Colonic mucosa (tissue), 4 donors: Measurements from ENCODE around the gene LIME1. TPM values are rescaled to one million over a fixed set of nuclear protein-coding genes. Genes with fewer than 3 reads are reported as not detected.

Experiments used
- DNase-seq: peaks from one replicate; pipeline ENCODE4 v3.0.0-alpha.2; 2020
- H3K27ac ChIP-seq: fragments of 200-600 bp; one replicate; pipeline ENCODE4 v1.8.0; 2021
- H3K27me3 ChIP-seq: fragments of 200-600 bp; one replicate; pipeline ENCODE4 v1.8.0; 2021
- H3K36me3 ChIP-seq: fragments of 200-600 bp; one replicate; pipeline ENCODE4 v1.8.0; 2021
- H3K4me1 ChIP-seq: fragments of 200-600 bp; one replicate; pipeline ENCODE4 v1.8.0; 2021; ENCODE audit warnings: mild to moderate bottlenecking
- H3K4me3 ChIP-seq: fragments of 200-600 bp; one replicate; pipeline ENCODE4 v1.8.0; 2021
- H3K9ac ChIP-seq, 2 donors: one replicate each; pipeline ENCODE4 v1.7.0; 2013; ENCODE audit warnings: control low read depth in 2 of 2, low read depth in 2 of 2, low read length in 2 of 2
- H3K9me3 ChIP-seq: fragments of 200-600 bp; one replicate; pipeline ENCODE4 v1.8.0; 2021
- CTCF ChIP-seq: fragments of 200-600 bp; IDR thresholded peaks from one replicate; pipeline ENCODE4 v1.8.0; 2022; ENCODE audit warnings: antibody characterized with exemption, mild to moderate bottlenecking
- intact Hi-C: fragments of 100-400 bp; cut with DNase I; formaldehyde crosslinking; loops from one replicate; pipeline ENCODE4 v1.14.1; 2022
- total RNA-seq, 2 donors: library from RNA; stranded (reverse); fragmentation: NEBNext Ultra II Directional in 1 of 2; extraction: Animal tissue kit (Norgen Biotek cat#: 25700) in 1 of 2; gene quantifications; one replicate each; pipeline ENCODE4 v1.2.1, GENCODE V29; 2021
- donor health status: healthy.
- donor health status: DM: no; HTN: no; CAD: no.
- donor health status: DM: no; HTN: no; CAD: no.

LIME1 gene
- total RNA-seq, 2 donors from 2014 or later: 10.8 to 20.0 TPM

- Histone ChIP-seq H3K9me3 (no peaks in the 10 kb centered on the region), H3K4me1 (no peaks in the 10 kb centered on the region), H3K36me3 (no peaks in the 10 kb centered on the region), H3K4me3 (no peak overlapping the region), H3K27ac (no peak overlapping the region), H3K9ac (no peak overlapping the region), H3K27me3 (no peaks in the 10 kb centered on the region)
- intact Hi-C loops: loop anchor here (10.0 kb wide), 1 partner anchor 194 kb away; the partner anchor contains the start of gene SAMD10
- TF ChIP-seq CTCF: no peak
- DNase-seq: no peak
These were observed 44.7 kb downstream of the LIME1 start for GRCh38 chr20:63781181-63781580.

- Histone ChIP-seq H3K36me3 (no peaks in the 10 kb centered on the region), H3K9me3 (no peaks in the 10 kb centered on the region), H3K9ac (no peak overlapping the region), H3K27ac (no peak overlapping the region), H3K27me3 (no peaks in the 10 kb centered on the region), H3K4me3 (no peak overlapping the region), H3K4me1 (no peaks in the 10 kb centered on the region)
- DNase-seq: no peak
- TF ChIP-seq CTCF: no peak
- intact Hi-C loops: loop anchor here (10.0 kb wide), 1 partner anchor 193 kb away; the partner anchor contains the start of gene SAMD10
These were observed 45.6 kb downstream of the LIME1 start for GRCh38 chr20:63782051-63782471.

GRCh38 chr20:63782521-63782971 is 46.1 kb downstream of the LIME1 start:
- Histone ChIP-seq H3K4me1 (no peaks in the 10 kb centered on the region), H3K4me3 (no peak overlapping the region), H3K9me3 (no peaks in the 10 kb centered on the region), H3K27ac (no peak overlapping the region), H3K36me3 (no peaks in the 10 kb centered on the region), H3K27me3 (no peaks in the 10 kb centered on the region), H3K9ac (no peak overlapping the region)
- TF ChIP-seq CTCF: no peak
- intact Hi-C loops: loop anchor here (10.0 kb wide), 1 partner anchor 192 kb away; the partner anchor contains the start of gene SAMD10
- DNase-seq: no peak

GRCh38 chr20:63783970-63784369 is 47.5 kb downstream of the LIME1 start:
- no peak for DNase-seq
- no peak overlapping the region for H3K27ac ChIP-seq
- H3K9me3 ChIP-seq: no peaks in the 10 kb centered on the region
- H3K4me1 ChIP-seq: no peaks in the 10 kb centered on the region
- no peaks in the 10 kb centered on the region for H3K36me3 ChIP-seq
- intact Hi-C loops: loop anchor here (10.0 kb wide), 1 partner anchor 191 kb away; the partner anchor contains the start of gene SAMD10
- H3K9ac ChIP-seq: no peak overlapping the region
- H3K27me3 ChIP-seq: no peaks in the 10 kb centered on the region
- no peak overlapping the region for H3K4me3 ChIP-seq
- no peak for TF ChIP-seq CTCF

GRCh38 chr20:63785691-63786131 is 49.2 kb downstream of the LIME1 start:
- intact Hi-C loops: loop anchor here (5.0 to 10.0 kb wide), 2 partner anchors 77 to 189 kb away; partner anchors contain the start of genes ABHD16B and SAMD10
- no peaks in the 10 kb centered on the region for H3K4me1 ChIP-seq
- no peak overlapping the region for H3K4me3 ChIP-seq
- H3K9me3 ChIP-seq: no peaks in the 10 kb centered on the region
- no peak for DNase-seq
- H3K36me3 ChIP-seq: no peaks in the 10 kb centered on the region
- H3K9ac ChIP-seq: no peak overlapping the region
- no peaks in the 10 kb centered on the region for H3K27me3 ChIP-seq
- H3K27ac ChIP-seq: no peak overlapping the region
- no peak for TF ChIP-seq CTCF
